OCI-LY1 (cell line): Measurements from ENCODE around the gene OR13J1.

Experiments used
- H2AFZ ChIP-seq: fragments of 200-600 bp; sonication (generic), shearing (Covaris generic); 2 replicates; pipeline ENCODE4 v1.6.0; 2014; ENCODE audit warnings: antibody characterized with exemption, mild to moderate bottlenecking, low read length
- H3F3A ChIP-seq: fragments of 200-600 bp; sonication (generic), shearing (Covaris generic); 2 replicates; pipeline ENCODE4 v1.6.0; 2014; ENCODE audit warnings: mild to moderate bottlenecking, antibody characterized with exemption, low read length, moderate library complexity; ENCODE audit not compliant: insufficient read depth
- H3K27ac ChIP-seq: fragments of 200-600 bp; sonication (generic); 2 replicates; pipeline ENCODE4 v1.5.1; 2014; ENCODE audit warnings: low read length, mixed run types, mild to moderate bottlenecking, low read depth; ENCODE audit not compliant: poor library complexity, severe bottlenecking
- H3K27me3 ChIP-seq: fragments of 200-600 bp; sonication (generic); 2 replicates; pipeline ENCODE4 v1.6.0; 2014; ENCODE audit warnings: antibody characterized with exemption, mild to moderate bottlenecking, low read length, moderate library complexity; ENCODE audit not compliant: insufficient read depth
- H3K36me3 ChIP-seq: fragments of 200-600 bp; sonication (generic); 2 replicates; pipeline ENCODE4 v1.6.1; 2014; ENCODE audit warnings: mild to moderate bottlenecking, antibody characterized with exemption, low read length, moderate library complexity, mixed read lengths; ENCODE audit not compliant: insufficient read depth
- H3K4me1 ChIP-seq: fragments of 200-600 bp; sonication (generic); 2 replicates; pipeline ENCODE4 v1.5.1; 2014; ENCODE audit warnings: mild to moderate bottlenecking, low read length, moderate library complexity; ENCODE audit not compliant: insufficient read depth, severe bottlenecking
- H3K4me2 ChIP-seq: fragments of 200-600 bp; sonication (generic), shearing (Covaris generic); 2 replicates; pipeline ENCODE4 v1.6.1; 2014; ENCODE audit warnings: low read length
- H3K4me3 ChIP-seq: fragments of 200-600 bp; sonication (generic); 2 replicates; pipeline ENCODE4 v1.5.1; 2014; ENCODE audit warnings: low read length, low read depth, mild to moderate bottlenecking, mixed read lengths; ENCODE audit not compliant: poor library complexity, severe bottlenecking
- H3K79me2 ChIP-seq: fragments of 200-600 bp; shearing (Covaris generic); 2 replicates; pipeline ENCODE4 v1.6.1; 2016; ENCODE audit warnings: mixed run types, low read length, mixed read lengths; ENCODE audit not compliant: insufficient read depth
- H3K9ac ChIP-seq: fragments of 200-600 bp; sonication (generic), shearing (Covaris generic); 2 replicates; pipeline ENCODE4 v1.6.1; 2014; ENCODE audit warnings: mild to moderate bottlenecking, low read length, mixed read lengths
- H3K9me2 ChIP-seq: fragments of 200-600 bp; sonication (generic), shearing (Covaris generic); 2 replicates; pipeline ENCODE4 v1.6.1; 2014; ENCODE audit warnings: low read depth, mild to moderate bottlenecking, low read length, mixed read lengths
- H3K9me3 ChIP-seq: fragments of 200-600 bp; shearing (Covaris generic); 2 replicates; pipeline ENCODE4 v1.6.1; 2014; ENCODE audit warnings: low read length, mixed read lengths
- H4K20me1 ChIP-seq: fragments of 200-600 bp; sonication (generic), shearing (Covaris generic); 2 replicates; pipeline ENCODE4 v1.6.0; 2016; ENCODE audit warnings: mild to moderate bottlenecking, low read length; ENCODE audit not compliant: insufficient read depth
- CTCF ChIP-seq: fragments of 200-600 bp; sonication (generic), shearing (Covaris generic); IDR thresholded peaks from 2 replicates; pipeline ENCODE4 v1.5.1; 2017; ENCODE audit warnings: mild to moderate bottlenecking, antibody characterized with exemption, low read length, moderate library complexity, mixed read lengths
- EZH2 ChIP-seq: fragments of 200-600 bp; sonication (generic), shearing (Covaris generic); IDR thresholded peaks from 2 replicates; pipeline ENCODE4 v1.8.0; 2017; ENCODE audit warnings: borderline replicate concordance, mixed run types, mild to moderate bottlenecking, antibody characterized with exemption, low read length, moderate library complexity, mixed read lengths

OR13J1 gene

DNA sequence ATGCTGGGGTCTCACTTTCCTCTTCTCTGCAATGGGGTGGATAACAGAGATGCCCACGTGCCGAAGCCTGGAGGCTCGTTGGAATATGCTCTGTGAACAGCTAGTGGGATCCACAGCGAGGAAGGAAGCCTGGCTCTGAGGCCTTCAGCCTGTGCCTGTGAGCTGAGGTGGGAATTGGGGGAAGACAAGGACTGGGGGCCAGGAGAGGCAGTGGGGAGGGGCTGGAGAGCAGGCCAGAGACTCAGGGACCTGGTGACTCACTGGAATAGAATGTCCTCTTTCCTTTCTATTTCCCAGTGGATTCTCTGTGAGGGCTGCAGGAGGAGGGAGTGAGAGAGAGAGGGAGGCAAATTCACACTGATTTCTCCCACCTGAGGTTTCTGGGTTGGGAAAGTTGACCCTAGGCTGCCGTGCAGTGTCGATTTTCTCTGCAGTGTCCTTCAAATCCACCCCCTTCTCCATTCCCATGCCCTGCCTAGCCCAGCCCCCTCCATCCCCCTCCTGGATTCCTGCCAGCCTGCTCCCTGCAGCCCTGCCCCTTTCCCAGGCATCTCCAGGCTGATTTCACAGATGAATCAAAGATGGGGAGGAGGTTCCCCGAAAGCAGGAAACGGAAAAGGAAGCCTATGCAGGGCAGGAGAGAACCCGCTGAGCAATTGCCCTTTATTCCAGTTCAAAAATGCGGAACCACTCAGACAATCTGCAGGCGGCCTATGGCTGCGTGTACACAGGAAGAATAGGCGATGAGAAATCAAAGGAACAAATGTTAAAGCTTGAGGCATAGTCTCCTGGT is 37.7 kb upstream of the OR13J1 start:
- Histone ChIP-seq H3K36me3 (no peaks in the 10 kb centered on the region), H3K27ac (no peak overlapping the region), H3K4me3 (no peak overlapping the region), H3K79me2 (no peaks in the 10 kb centered on the region), H3K4me2 (no peak overlapping the region), H3K9me3 (no peaks in the 10 kb centered on the region), H4K20me1 (no peaks in the 10 kb centered on the region), H3K9me2 (no peaks in the 10 kb centered on the region), H3K27me3 (no peaks in the 10 kb centered on the region; the same call in 1 of the 2 replicates), H3K4me1 (no peaks in the 10 kb centered on the region), H3K9ac (no peak overlapping the region), H3F3A (no peaks in the 10 kb centered on the region), H2AFZ (no peak overlapping the region)
- TF ChIP-seq EZH2, result no peak
- TF ChIP-seq CTCF, result no peak

GRCh38 chr9:35906923-35907699 is 36.9 kb upstream of the OR13J1 start:
- Histone ChIP-seq H3K4me2 (no peak overlapping the region), H4K20me1 (no peaks in the 10 kb centered on the region), H3K4me3 (no peak overlapping the region), H2AFZ (no peak overlapping the region), H3K27ac (no peak overlapping the region), H3K4me1 (no peaks in the 10 kb centered on the region), H3K9me3 (no peaks in the 10 kb centered on the region), H3K79me2 (no peaks in the 10 kb centered on the region), H3K27me3 (no peaks in the 10 kb centered on the region; the same call in 1 of the 2 replicates), H3K9ac (no peak overlapping the region), H3K36me3 (no peaks in the 10 kb centered on the region), H3F3A (no peaks in the 10 kb centered on the region), H3K9me2 (no peaks in the 10 kb centered on the region)
- no peak for TF ChIP-seq EZH2
- no peak for TF ChIP-seq CTCF

GRCh38 chr9:35905912-35906679 is 35.9 kb upstream of the OR13J1 start, which contains the start of gene HRCT1:
Gene HRCT1, plus strand, starts transcription at chr9:35906202. Its CDS starts 86 bp downstream, at chr9:35906288.
- no peak within 1 kb of the TSS for H2AFZ ChIP-seq
- H3F3A ChIP-seq, result no peaks in the 10 kb centered on the region
- no peaks in the 10 kb centered on the region for H4K20me1 ChIP-seq
- H3K9me2 ChIP-seq, result no peaks in the 10 kb centered on the region
- H3K4me3 ChIP-seq, result no peak within 1 kb of the TSS
- H3K4me2 ChIP-seq, result no peak within 1 kb of the TSS
- TF ChIP-seq CTCF (no peak), EZH2 (no peak)
- no peaks in the 10 kb centered on the region for H3K36me3 ChIP-seq
- no peaks in the 10 kb centered on the region for H3K79me2 ChIP-seq
- no peaks in the 10 kb centered on the region for H3K9me3 ChIP-seq
- no peak within 1 kb of the TSS for H3K9ac ChIP-seq
- no peaks in the 10 kb centered on the region for H3K4me1 ChIP-seq
- H3K27ac ChIP-seq, result no peak within 1 kb of the TSS
- H3K27me3 ChIP-seq, result no peaks in the 10 kb centered on the region; the same call in 1 of the 2 replicates
